Neural cell (in vitro differentiated cells): Measurements from ENCODE around the gene SHB. TPM values are rescaled to one million over a fixed set of nuclear protein-coding genes. Genes with fewer than 3 reads are reported as not detected.

Source experiments
- H2AFZ ChIP-seq: fragments of 200-600, 300-800 bp; sonication (generic), shearing (Covaris generic); 2 replicates; pipeline ENCODE4 v1.6.0; 2014; ENCODE audit warnings: low read depth, mild to moderate bottlenecking, antibody characterized with exemption, low read length, moderate library complexity
- H3F3A ChIP-seq: fragments of 200-600 bp; shearing (Covaris generic); 2 replicates; pipeline ENCODE4 v1.6.1; 2016; ENCODE audit warnings: mild to moderate bottlenecking, moderate library complexity, mixed read lengths, antibody characterized with exemption, low read length; ENCODE audit not compliant: insufficient read depth, poor library complexity, severe bottlenecking
- H3K27ac ChIP-seq: fragments of 200-600, 300-800 bp; sonication (generic), shearing (Covaris generic); 2 replicates; pipeline ENCODE4 v1.5.1; 2014; ENCODE audit warnings: mild to moderate bottlenecking, low read length, moderate library complexity
- H3K27me3 ChIP-seq: fragments of 300-800, 200-600 bp; sonication (generic), shearing (Covaris generic); 2 replicates; pipeline ENCODE4 v1.6.0; 2014; ENCODE audit warnings: mild to moderate bottlenecking, low read depth, low read length, moderate library complexity; ENCODE audit not compliant: insufficient read depth
- H3K36me3 ChIP-seq: fragments of 300-800, 200-600 bp; sonication (generic), shearing (Covaris generic); 2 replicates; pipeline ENCODE4 v1.5.1; 2014; ENCODE audit warnings: mild to moderate bottlenecking, antibody characterized with exemption, low read length, moderate library complexity; ENCODE audit not compliant: insufficient read depth
- H3K4me2 ChIP-seq: fragments of 300-800, 200-600 bp; sonication (generic), shearing (Covaris generic); 2 replicates; pipeline ENCODE4 v1.6.0; 2014; ENCODE audit warnings: mild to moderate bottlenecking, low read length
- H3K4me3 ChIP-seq: fragments of 300-800, 200-600 bp; sonication (generic), shearing (Covaris generic); 2 replicates; pipeline ENCODE4 v1.5.1; 2014; ENCODE audit warnings: mild to moderate bottlenecking, low read length, moderate library complexity
- H3K79me2 ChIP-seq: fragments of 200-600 bp; shearing (Covaris generic); replicated peaks from 2 replicates; pipeline ENCODE4 v1.6.0; 2014; ENCODE audit warnings: mild to moderate bottlenecking, low read length, moderate library complexity; ENCODE audit not compliant: insufficient read depth
- H3K9ac ChIP-seq: fragments of 300-800, 200-600 bp; sonication (generic), shearing (Covaris generic); 2 replicates; pipeline ENCODE4 v1.6.1; 2016; ENCODE audit warnings: mild to moderate bottlenecking, low read length, mixed read lengths
- H3K9me2 ChIP-seq: fragments of 200-600 bp; shearing (Covaris generic); 2 replicates; pipeline ENCODE4 v1.6.1; 2016; ENCODE audit warnings: mild to moderate bottlenecking, low read length, mixed read lengths; ENCODE audit not compliant: insufficient read depth
- H3K9me3 ChIP-seq: fragments of 200-600, 300-800 bp; sonication (generic), shearing (Covaris generic); 2 replicates; pipeline ENCODE4 v1.6.1; 2016; ENCODE audit warnings: mild to moderate bottlenecking, mixed run types, low read length, moderate library complexity, mixed read lengths
- H4K20me1 ChIP-seq: fragments of 200-600 bp; shearing (Covaris generic); 2 replicates; pipeline ENCODE4 v1.6.1; 2016; ENCODE audit warnings: mild to moderate bottlenecking, mixed run types; ENCODE audit not compliant: insufficient read depth
- CTCF ChIP-seq: fragments of 450-650 bp; IDR thresholded peaks from 2 replicates; pipeline ENCODE4 v1.5.1; 2014; ENCODE audit warnings: antibody characterized with exemption, mild to moderate bottlenecking, moderate library complexity; ENCODE audit not compliant: poor library complexity, severe bottlenecking
- EP300 ChIP-seq: fragments of 450-650 bp; conservative IDR thresholded peaks from 2 replicates; pipeline ENCODE4 v1.6.1; 2014; ENCODE audit warnings: antibody characterized with exemption, mild to moderate bottlenecking, moderate library complexity; ENCODE audit not compliant: poor library complexity, severe bottlenecking
- EZH2 ChIP-seq: fragments of 200-600, 300-800 bp; shearing (Covaris generic), sonication (generic); IDR thresholded peaks from 2 replicates; pipeline ENCODE4 v1.6.1; 2014; ENCODE audit warnings: antibody characterized with exemption, low read length, borderline replicate concordance, mild to moderate bottlenecking; ENCODE audit not compliant: insufficient read depth, poor library complexity, severe bottlenecking
- MXI1 ChIP-seq: fragments of 450-650 bp; conservative IDR thresholded peaks from 2 replicates; pipeline ENCODE4 v1.6.1; 2014; ENCODE audit warnings: antibody characterized with exemption, mild to moderate bottlenecking; ENCODE audit not compliant: poor library complexity, severe bottlenecking
- POLR2AphosphoS5 ChIP-seq: IDR thresholded peaks from 2 replicates; pipeline ENCODE4 v1.6.1; 2012
- RAD21 ChIP-seq: fragments of 450-650 bp; conservative IDR thresholded peaks from 2 replicates; pipeline ENCODE4 v1.6.1; 2014; ENCODE audit warnings: antibody characterized with exemption, mild to moderate bottlenecking, moderate library complexity
- REST ChIP-seq: IDR thresholded peaks from 2 replicates; pipeline ENCODE4 v1.6.1; 2012; ENCODE audit warnings: borderline replicate concordance
- SMC3 ChIP-seq: fragments of 450-650 bp; conservative IDR thresholded peaks from 2 replicates; pipeline ENCODE4 v1.6.1; 2014; ENCODE audit warnings: antibody characterized with exemption, mild to moderate bottlenecking, moderate library complexity; ENCODE audit not compliant: poor library complexity
- TAF1 ChIP-seq: IDR thresholded peaks from 2 replicates; pipeline ENCODE4 v1.6.1; 2012; ENCODE audit warnings: low read depth
- polyA plus RNA-seq: library from polyadenylated mRNA; depleted of rRNA; stranded (reverse); fragments of >200 nt; gene quantifications from 2 replicates; pipeline ENCODE4 v1.2.3, GENCODE V29; 2014

SHB gene
- polyA plus RNA-seq, 1 donor from 2014 or later: 17.5 TPM

- Histone ChIP-seq H3K9ac (no peak overlapping the region), H3K4me3 (no peak overlapping the region), H3K9me3 (no peaks in the 10 kb centered on the region), H3F3A (no peaks in the 10 kb centered on the region), H3K9me2 (no peaks in the 10 kb centered on the region), H3K27me3 (no peaks in the 10 kb centered on the region), H4K20me1 (no peaks in the 10 kb centered on the region), H3K36me3 (no peaks in the 10 kb centered on the region), H2AFZ (no peak overlapping the region), H3K27ac (no peak overlapping the region), H3K4me2 (no peak overlapping the region), H3K79me2 (no peaks in the 10 kb centered on the region)
- no peak for TF ChIP-seq SMC3
- no peak for TF ChIP-seq POLR2AphosphoS5
- no peak for TF ChIP-seq EP300
- TF ChIP-seq EZH2: no peak
- TF ChIP-seq CTCF: no peak
- no peak for TF ChIP-seq REST
- TF ChIP-seq TAF1: no peak
- TF ChIP-seq MXI1: no peak
- no peak for TF ChIP-seq RAD21
These were observed 129.4 kb downstream of the SHB start for GRCh38 chr9:37939575-37940095.

- no peaks in the 10 kb centered on the region for H3K79me2 ChIP-seq
- no peak overlapping the region for H3K4me2 ChIP-seq
These were observed 130.7 kb downstream of the SHB start for GRCh38 chr9:37938121-37938891.

More at GRCh38 chr9:37938121-37938891, 130.7 kb downstream of the SHB start:
- no peak overlapping the region for H2AFZ ChIP-seq
- no peaks in the 10 kb centered on the region for H3K9me3 ChIP-seq
- H4K20me1 ChIP-seq: no peaks in the 10 kb centered on the region
- H3K36me3 ChIP-seq: no peaks in the 10 kb centered on the region
- TF ChIP-seq EP300: no peak
- TF ChIP-seq MXI1: no peak
- no peak for TF ChIP-seq RAD21
- no peak for TF ChIP-seq TAF1
- no peak for TF ChIP-seq SMC3
- no peak for TF ChIP-seq CTCF
- no peak for TF ChIP-seq EZH2
- TF ChIP-seq REST: no peak
- TF ChIP-seq POLR2AphosphoS5: no peak
- no peaks in the 10 kb centered on the region for H3K27me3 ChIP-seq
- H3K9me2 ChIP-seq: no peaks in the 10 kb centered on the region
- H3K27ac ChIP-seq: no peak overlapping the region
- H3K4me3 ChIP-seq: no peak overlapping the region
- no peak overlapping the region for H3K9ac ChIP-seq
- H3F3A ChIP-seq: no peaks in the 10 kb centered on the region
